Trophoblast cell (in vitro differentiated cells and primary cell): ENCODE measurements around the gene PNMA3.
A peak's percentile ranks its signal among the peaks of the same experiment; 100 is the strongest.
"Not testable (repeated sequence)": the region's sequence is repeated elsewhere in the genome, so short reads cannot be mapped to it uniquely, and the experiment has no call there.

Experiments
- DNase-seq, 2 donors: peaks; one replicate each; pipeline ENCODE4 v3.0.0-alpha.2; 2016
- H2AFZ ChIP-seq: 2 replicates; pipeline ENCODE4 v1.6.1; 2013; ENCODE audit warnings: low read length, moderate library complexity, mild to moderate bottlenecking; ENCODE audit not compliant: insufficient read depth, poor library complexity
- H2AK5ac ChIP-seq: 2 replicates; pipeline ENCODE4 v1.6.1; 2013; ENCODE audit warnings: mild to moderate bottlenecking, low read length
- H2BK120ac ChIP-seq: 2 replicates; pipeline ENCODE4 v1.6.1; 2013; ENCODE audit warnings: low read length, mild to moderate bottlenecking, moderate library complexity; ENCODE audit not compliant: insufficient read depth, poor library complexity
- H2BK12ac ChIP-seq: 2 replicates; pipeline ENCODE4 v1.6.1; 2013; ENCODE audit warnings: mild to moderate bottlenecking, low read length, moderate library complexity
- H2BK5ac ChIP-seq: 2 replicates; pipeline ENCODE4 v1.6.1; 2013; ENCODE audit warnings: low read length, low read depth, moderate library complexity, mild to moderate bottlenecking; ENCODE audit not compliant: poor library complexity
- H3K14ac ChIP-seq: 2 replicates; pipeline ENCODE4 v1.6.1; 2013; ENCODE audit warnings: mild to moderate bottlenecking, low read length
- H3K18ac ChIP-seq: 2 replicates; pipeline ENCODE4 v1.6.1; 2013; ENCODE audit warnings: mild to moderate bottlenecking, low read length
- H3K23ac ChIP-seq: 2 replicates; pipeline ENCODE4 v1.6.1; 2013; ENCODE audit warnings: low read length
- H3K27ac ChIP-seq: 2 replicates; pipeline ENCODE4 v1.5.1; 2013; ENCODE audit warnings: low read depth, mild to moderate bottlenecking, inconsistent platforms, low read length, moderate library complexity
- H3K27me3 ChIP-seq: 2 replicates; pipeline ENCODE4 v1.6.1; 2013; ENCODE audit warnings: inconsistent platforms, mild to moderate bottlenecking, low read length, moderate library complexity; ENCODE audit not compliant: insufficient read depth
- H3K36me3 ChIP-seq, 2 experiments: 1 replicate in 1 of 2; 2 replicates in 1 of 2; pipeline ENCODE4 v1.6.1; 2013; ENCODE audit warnings: low read length in 2 of 2, mild to moderate bottlenecking in 2 of 2, moderate library complexity in 1 of 2; ENCODE audit not compliant: insufficient read depth in 2 of 2, control insufficient read depth in 1 of 2
- H3K4ac ChIP-seq: 2 replicates; pipeline ENCODE4 v1.6.1; 2013; ENCODE audit warnings: low read depth, mild to moderate bottlenecking, low read length, moderate library complexity
- H3K4me1 ChIP-seq, 2 experiments: 1 replicate in 1 of 2; 2 replicates in 1 of 2; pipeline ENCODE4 v1.6.1; 2013; ENCODE audit warnings: low read length in 2 of 2, mild to moderate bottlenecking in 2 of 2, moderate library complexity in 1 of 2; ENCODE audit not compliant: insufficient read depth in 2 of 2, control insufficient read depth in 1 of 2
- H3K4me2 ChIP-seq: 2 replicates; pipeline ENCODE4 v1.6.1; 2013; ENCODE audit warnings: inconsistent platforms, mild to moderate bottlenecking, low read length, moderate library complexity
- H3K4me3 ChIP-seq: 2 replicates; pipeline ENCODE4 v1.5.1; 2013; ENCODE audit warnings: mild to moderate bottlenecking, low read depth, low read length, inconsistent platforms
- H3K79me1 ChIP-seq: one replicate; pipeline ENCODE4 v1.6.1; 2013; ENCODE audit warnings: low read length
- H3K79me2 ChIP-seq: 2 replicates; pipeline ENCODE4 v1.6.1; 2013; ENCODE audit warnings: low read length, mild to moderate bottlenecking; ENCODE audit not compliant: control insufficient read depth, insufficient read depth, poor library complexity
- H3K9ac ChIP-seq: 2 replicates; pipeline ENCODE4 v1.6.1; 2013; ENCODE audit warnings: mild to moderate bottlenecking, low read length
- H3K9me3 ChIP-seq: 2 replicates; pipeline ENCODE4 v1.6.1; 2013; ENCODE audit warnings: low read depth, mild to moderate bottlenecking, control low read depth, inconsistent platforms, low read length; ENCODE audit not compliant: insufficient read depth
- H4K12ac ChIP-seq: 2 replicates; pipeline ENCODE4 v1.6.1; 2013; ENCODE audit warnings: low read depth, mild to moderate bottlenecking, low read length, moderate library complexity
- H4K8ac ChIP-seq: 2 replicates; pipeline ENCODE4 v1.6.1; 2013; ENCODE audit warnings: low read depth, mild to moderate bottlenecking, low read length, moderate library complexity
- H4K91ac ChIP-seq: one replicate; pipeline ENCODE4 v1.6.1; 2013; ENCODE audit warnings: low read depth, mild to moderate bottlenecking, low read length, moderate library complexity
- WGBS: extraction: QIAGEN DNeasy Blood & Tissue Kit; methylation state at CpG from one replicate; pipeline ENCODE4 v1.1.7; 2013; ENCODE audit warnings: missing lambda C conversion rate; ENCODE audit not compliant: insufficient read length, insufficient coverage; ENCODE audit errors: extremely low coverage; 5-methylcytosine and 5-hydroxymethylcytosine counted together

The PNMA3 gene

DNA sequence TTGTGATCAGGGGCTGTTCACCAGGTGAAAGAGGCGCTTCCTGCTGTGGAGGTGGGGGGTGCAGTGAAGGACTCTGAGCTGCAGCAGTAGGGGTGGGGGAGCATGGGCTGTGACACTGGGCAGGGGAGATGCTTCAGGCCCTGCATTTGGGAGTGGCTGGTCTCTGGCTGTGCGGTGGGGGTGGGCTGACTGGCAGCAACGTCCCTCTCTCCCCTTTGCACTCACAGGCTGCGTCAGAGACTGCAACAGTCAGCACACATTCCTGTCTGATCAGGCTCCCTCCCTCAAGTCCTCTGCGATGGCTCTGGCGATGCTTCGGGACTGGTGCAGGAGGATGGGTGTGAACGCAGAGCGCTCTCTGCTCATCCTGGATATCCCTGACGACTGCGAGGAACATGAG, 27.8 kb upstream of the PNMA3 start:
- not testable (repeated sequence) for H3K14ac ChIP-seq, H4K12ac ChIP-seq, H3K23ac ChIP-seq, H3K4me2 ChIP-seq, H2AK5ac ChIP-seq, H4K8ac ChIP-seq, H3K18ac ChIP-seq, H2BK12ac ChIP-seq, H3K27me3 ChIP-seq, H2BK5ac ChIP-seq, H3K36me3 ChIP-seq, H3K27ac ChIP-seq, H3K4ac ChIP-seq, DNase-seq, H3K79me1 ChIP-seq, H2BK120ac ChIP-seq, H3K4me1 ChIP-seq, H3K9me3 ChIP-seq, H3K79me2 ChIP-seq, H4K91ac ChIP-seq, H3K4me3 ChIP-seq, H3K9ac ChIP-seq, H2AFZ ChIP-seq
- no CpG with 5 or more reads among the region's 11 CpGs for WGBS

DNA sequence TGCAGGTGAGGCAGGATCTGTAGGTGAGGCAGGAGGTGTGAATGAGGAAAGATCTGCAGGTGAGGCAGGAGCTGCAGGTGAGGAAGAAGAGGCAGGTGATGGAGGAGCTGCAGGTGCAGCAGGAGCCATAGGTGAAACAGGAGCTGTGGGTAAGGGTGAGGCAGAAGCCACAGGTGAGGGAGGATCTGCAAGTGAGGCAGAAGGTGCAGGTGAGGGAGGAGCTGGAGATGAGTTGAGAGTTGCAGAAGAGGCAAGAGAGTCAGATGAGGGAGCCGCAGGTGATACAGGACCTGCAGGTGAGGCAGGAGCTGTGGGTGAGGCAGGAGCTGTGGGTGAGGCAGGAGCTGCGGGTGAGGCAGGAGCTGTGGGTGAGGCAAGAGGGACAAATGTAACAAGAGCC, 27.1 kb upstream of the PNMA3 start:
- no peaks in the 10 kb centered on the region for H3K27me3 ChIP-seq
- no peak overlapping the region for H2BK12ac ChIP-seq
- H3K4ac ChIP-seq, result no peak overlapping the region
- no peak overlapping the region for H3K27ac ChIP-seq
- no peak overlapping the region for H2BK5ac ChIP-seq
- H3K4me3 ChIP-seq, result no peak overlapping the region
- no peak overlapping the region for H2AK5ac ChIP-seq
- no peak overlapping the region for H3K18ac ChIP-seq
- H3K4me1 ChIP-seq, result peaks cover 2 to 3% of the 10 kb centered on the region in 2 experiments
- H3K9me3 ChIP-seq, result no peaks in the 10 kb centered on the region
- H4K12ac ChIP-seq, result no peak overlapping the region
- no peak overlapping the region for H2BK120ac ChIP-seq
- no peaks in the 10 kb centered on the region for H3K36me3 ChIP-seq
- no peak overlapping the region for H4K8ac ChIP-seq
- H3K79me1 ChIP-seq, result no peaks in the 10 kb centered on the region
- no peak overlapping the region for H4K91ac ChIP-seq
- H3K9ac ChIP-seq, result no peak overlapping the region
- no peak overlapping the region for H3K14ac ChIP-seq
- H3K4me2 ChIP-seq, result no peak overlapping the region
- H3K23ac ChIP-seq, result no peak overlapping the region
- no peaks in the 10 kb centered on the region for H3K79me2 ChIP-seq
- no peak overlapping the region for H2AFZ ChIP-seq
- WGBS, result no CpG with 5 or more reads among the region's 2 CpGs
- peak in 1 of 2 donors; percentile 6 for DNase-seq

DNA sequence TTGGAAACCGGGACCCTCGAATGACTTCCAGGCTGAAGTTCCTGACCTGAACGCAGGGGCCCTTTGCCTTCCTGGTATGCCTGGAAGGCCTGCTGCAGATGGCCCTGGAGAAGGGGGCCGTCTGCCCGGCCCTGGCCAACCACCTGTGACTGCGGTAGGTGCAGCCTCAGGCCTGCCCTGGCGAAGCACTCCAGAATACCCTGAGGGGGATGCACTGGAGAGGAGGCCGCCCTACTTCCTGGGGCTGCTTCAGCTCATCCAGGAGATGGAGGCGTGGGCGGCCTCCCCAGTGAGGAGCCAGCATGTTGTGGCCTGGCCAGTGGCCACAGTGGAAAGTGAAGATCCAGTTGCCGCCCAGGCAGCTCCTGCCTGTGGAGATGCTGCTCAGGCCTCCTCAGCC, 26.4 kb upstream of the PNMA3 start:
- Histone ChIP-seq H3K79me1 (no peaks in the 10 kb centered on the region), H3K36me3 (no peaks in the 10 kb centered on the region), H3K4me2 (no peak overlapping the region), H3K23ac (no peak overlapping the region), H3K9me3 (no peaks in the 10 kb centered on the region), H2BK5ac (no peak overlapping the region), H4K12ac (no peak overlapping the region), H2AFZ (no peak overlapping the region), H3K4me1 (peaks cover 2 to 3% of the 10 kb centered on the region in 2 experiments), H3K4me3 (no peak overlapping the region), H2BK120ac (no peak overlapping the region), H3K79me2 (no peaks in the 10 kb centered on the region), H4K8ac (no peak overlapping the region), H3K9ac (no peak overlapping the region), H3K18ac (no peak overlapping the region), H3K4ac (no peak overlapping the region), H4K91ac (no peak overlapping the region), H2AK5ac (no peak overlapping the region), H3K27me3 (no peaks in the 10 kb centered on the region), H2BK12ac (no peak overlapping the region), H3K14ac (no peak overlapping the region), H3K27ac (no peak overlapping the region)
- WGBS, result no CpG with 5 or more reads among the region's 11 CpGs
- no peak for DNase-seq

DNA sequence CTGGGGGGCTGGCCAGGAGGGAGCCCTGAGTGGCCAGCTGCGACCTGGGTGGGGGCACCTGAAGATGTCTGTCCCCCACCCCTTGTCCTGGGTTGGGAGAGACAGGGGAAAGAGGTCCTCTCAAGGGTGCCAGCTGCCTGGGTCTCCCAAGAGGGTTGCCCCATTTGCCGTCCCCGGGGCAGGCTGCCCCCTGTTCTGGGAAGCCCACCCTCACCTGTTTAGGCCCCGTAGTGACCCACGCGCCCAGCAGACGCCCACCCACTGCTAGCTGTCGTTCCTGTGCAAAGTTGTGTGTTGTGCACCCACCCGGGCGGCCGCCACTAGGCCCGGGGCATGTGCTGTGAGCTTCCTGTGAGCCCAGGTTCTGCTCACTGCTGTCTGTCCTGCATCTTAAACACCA, 25.5 kb upstream of the PNMA3 start:
- no peak overlapping the region for H4K8ac ChIP-seq

More for the DNA sequence above, 25.5 kb upstream of the PNMA3 start:
- Histone ChIP-seq H4K91ac (no peak overlapping the region), H3K27me3 (no peaks in the 10 kb centered on the region), H2BK120ac (no peak overlapping the region), H3K23ac (no peak overlapping the region), H3K4me1 (peaks cover 2 to 3% of the 10 kb centered on the region in 2 experiments), H3K18ac (no peak overlapping the region), H2BK5ac (no peak overlapping the region), H3K27ac (no peak overlapping the region), H3K9ac (no peak overlapping the region), H2AK5ac (no peak overlapping the region), H4K12ac (no peak overlapping the region), H3K4me2 (no peak overlapping the region), H3K79me1 (no peaks in the 10 kb centered on the region), H2BK12ac (no peak overlapping the region), H2AFZ (no peak overlapping the region), H3K4me3 (no peak overlapping the region), H3K14ac (no peak overlapping the region), H3K36me3 (no peaks in the 10 kb centered on the region), H3K79me2 (no peaks in the 10 kb centered on the region), H3K4ac (no peak overlapping the region), H3K9me3 (no peaks in the 10 kb centered on the region)
- WGBS, result no CpG with 5 or more reads among the region's 12 CpGs
- DNase-seq, result no peak
